HG02973 (cell line): ENCODE measurements around the gene HRG.
"Not testable (repeated sequence)": the region's sequence is repeated elsewhere in the genome, so short reads cannot be mapped to it uniquely, and the experiment has no call there.

Experiments used
- ATAC-seq: cut with Tn5 transposase; IDR thresholded peaks from one replicate; pipeline ENCODE4 v1.9.1; 2021; ENCODE audit warnings: moderate library complexity; ENCODE audit not compliant: unreplicated experiment

Gene HRG, protein sequence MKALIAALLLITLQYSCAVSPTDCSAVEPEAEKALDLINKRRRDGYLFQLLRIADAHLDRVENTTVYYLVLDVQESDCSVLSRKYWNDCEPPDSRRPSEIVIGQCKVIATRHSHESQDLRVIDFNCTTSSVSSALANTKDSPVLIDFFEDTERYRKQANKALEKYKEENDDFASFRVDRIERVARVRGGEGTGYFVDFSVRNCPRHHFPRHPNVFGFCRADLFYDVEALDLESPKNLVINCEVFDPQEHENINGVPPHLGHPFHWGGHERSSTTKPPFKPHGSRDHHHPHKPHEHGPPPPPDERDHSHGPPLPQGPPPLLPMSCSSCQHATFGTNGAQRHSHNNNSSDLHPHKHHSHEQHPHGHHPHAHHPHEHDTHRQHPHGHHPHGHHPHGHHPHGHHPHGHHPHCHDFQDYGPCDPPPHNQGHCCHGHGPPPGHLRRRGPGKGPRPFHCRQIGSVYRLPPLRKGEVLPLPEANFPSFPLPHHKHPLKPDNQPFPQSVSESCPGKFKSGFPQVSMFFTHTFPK

GRCh38 chr3:186665625-186666188 lies at the start of gene HRG:
HRG (plus strand) TSS chr3:186666014; CDS start chr3:186666032, 18 bp downstream.
- ATAC-seq: no peak

DNA sequence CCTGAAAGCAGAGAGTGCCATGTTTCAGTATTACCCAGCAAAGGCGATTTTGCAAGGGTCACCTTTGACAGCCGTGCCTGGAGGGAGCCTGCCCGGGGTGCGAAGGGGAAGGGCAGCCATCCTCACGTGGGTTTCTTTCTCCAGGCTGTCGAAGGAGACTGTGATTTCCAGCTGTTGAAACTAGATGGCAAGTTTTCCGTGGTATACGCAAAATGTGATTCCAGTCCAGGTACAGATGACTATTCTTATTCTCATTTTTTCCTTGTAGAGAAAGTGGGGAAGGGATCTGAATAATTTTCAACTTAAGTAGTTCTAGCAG lies 49.6 kb upstream of the HRG start:
- ATAC-seq: no peak

- ATAC-seq: peak; percentile 91
Measured at GRCh38 chr3:186617036-186617946, 48.5 kb upstream of the HRG start.

GRCh38 chr3:186618318-186618938 lies 47.4 kb upstream of the HRG start:
- no peak for ATAC-seq

GRCh38 chr3:186619787-186620212 lies 46.0 kb upstream of the HRG start:
- ATAC-seq: no peak

- ATAC-seq: no peak
Measured at GRCh38 chr3:186620213-186621092, 45.4 kb upstream of the HRG start.

DNA sequence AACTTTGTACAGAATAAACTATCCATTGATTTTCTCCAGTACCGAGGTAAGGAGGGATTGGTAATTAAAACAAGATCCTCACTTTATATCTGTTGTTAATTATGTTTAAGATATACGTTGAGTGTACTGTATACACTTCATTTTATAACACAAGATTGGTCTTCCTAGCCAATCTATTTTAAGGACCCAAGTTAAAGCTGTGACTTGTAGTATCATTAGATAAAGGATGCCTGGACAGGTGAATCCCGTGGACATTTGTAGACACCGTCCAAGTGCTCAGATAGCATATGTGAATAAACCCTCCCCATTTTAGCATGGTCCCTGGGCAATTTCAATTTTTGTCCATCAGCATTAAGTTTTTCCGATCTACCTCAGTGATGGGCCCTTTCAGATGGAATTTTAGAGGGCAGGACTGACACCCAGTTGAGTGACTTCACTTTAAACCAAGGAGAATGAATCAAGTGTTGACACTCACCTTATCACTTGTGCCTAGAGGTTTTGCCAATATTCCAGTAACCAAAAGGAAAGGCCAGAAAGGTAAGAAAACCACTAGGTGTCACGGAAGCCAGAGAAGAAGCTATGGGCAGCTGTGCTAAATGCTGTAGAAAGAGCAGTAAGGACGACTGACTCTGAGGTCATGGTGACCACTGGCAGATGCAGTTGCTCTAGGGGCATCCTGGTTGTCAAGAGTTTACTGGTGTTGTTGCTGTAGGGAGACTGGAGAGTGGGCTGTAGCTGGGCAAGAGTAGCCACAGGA lies 43.7 kb upstream of the HRG start:
- ATAC-seq: no peak

- ATAC-seq: no peak
Measured at GRCh38 chr3:186622651-186623310, 43.0 kb upstream of the HRG start.

- no peak for ATAC-seq
Measured at GRCh38 chr3:186624598-186624997, 41.2 kb upstream of the HRG start.

GRCh38 chr3:186625600-186626042 lies 40.2 kb upstream of the HRG start:
- no peak for ATAC-seq

GRCh38 chr3:186626254-186626847 lies 39.5 kb upstream of the HRG start:
- ATAC-seq: no peak

- ATAC-seq: no peak
Measured at GRCh38 chr3:186627852-186628414, 37.9 kb upstream of the HRG start.

DNA sequence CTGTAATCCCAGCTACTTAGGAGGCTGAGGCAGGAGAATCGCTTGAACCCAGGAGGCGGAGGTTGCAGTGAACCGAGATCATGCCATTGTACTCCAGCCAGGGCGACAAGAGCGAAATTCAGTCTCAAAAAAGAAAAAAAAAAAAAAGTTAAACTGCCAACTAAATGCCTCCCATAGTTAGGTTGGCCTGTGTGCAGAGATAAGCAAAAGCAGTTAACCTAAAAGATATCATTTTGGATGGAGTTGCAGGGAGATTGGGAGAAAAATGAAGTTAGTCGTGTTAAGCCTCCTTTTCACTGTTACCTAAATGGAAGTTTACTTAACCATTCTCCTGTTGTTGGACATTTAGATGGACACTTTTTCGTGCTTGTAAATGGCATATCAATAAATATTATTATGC lies 37.1 kb upstream of the HRG start:
- ATAC-seq: no peak

DNA sequence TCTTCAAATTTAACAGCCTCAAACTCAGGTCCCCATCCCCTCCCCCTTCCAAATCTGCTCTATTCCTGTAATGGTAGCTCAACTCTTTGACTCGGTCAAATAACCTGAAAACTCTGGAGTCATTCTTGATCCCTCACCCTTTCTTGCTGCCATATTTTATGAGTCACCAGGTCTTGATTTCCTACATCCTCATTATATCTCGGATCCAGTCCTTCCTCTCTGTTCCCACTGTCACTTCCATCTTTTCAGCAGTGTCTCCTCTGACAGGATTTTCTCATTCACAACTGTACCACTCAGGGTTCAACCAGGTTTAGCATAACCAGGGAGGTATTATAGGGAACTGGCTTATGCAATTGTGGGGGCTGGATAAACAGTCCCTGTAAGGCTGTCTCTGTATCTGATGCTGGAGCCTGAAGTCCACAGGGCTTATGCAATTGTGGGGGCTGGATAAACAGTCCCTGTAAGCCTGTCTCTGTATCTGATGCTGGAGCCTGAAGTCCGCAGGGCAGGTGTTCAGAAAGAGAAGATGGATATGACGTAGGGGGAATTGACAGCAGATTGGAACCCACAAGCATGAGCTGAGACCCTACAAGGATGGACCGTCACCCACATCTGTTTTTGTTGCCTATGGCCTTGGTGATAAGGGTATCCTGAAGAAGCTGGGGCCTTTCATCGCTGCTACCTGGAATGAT lies 34.7 kb upstream of the HRG start:
- ATAC-seq: no peak

GRCh38 chr3:186633481-186633880 lies 32.3 kb upstream of the HRG start:
- no peak for ATAC-seq

- not testable (repeated sequence) for ATAC-seq
Measured at GRCh38 chr3:186634207-186634606, 31.6 kb upstream of the HRG start.

GRCh38 chr3:186635532-186635931 lies 30.3 kb upstream of the HRG start:
- no peak for ATAC-seq
